HPDE6-E6E7 (cell line): ENCODE data around the gene MAD1L1.
"Not testable (repeated sequence)": the region's sequence is repeated elsewhere in the genome, so short reads cannot be mapped to it uniquely, and the experiment has no call there.

Experiments used
- DNase-seq: peaks from one replicate; pipeline ENCODE4 v3.0.0; 2011; ENCODE audit warnings: missing footprints; ENCODE audit errors: extremely low spot score

Gene MAD1L1

GRCh38 chr7:1864161-1864940 lies 368.4 kb downstream of the MAD1L1 start:
- no peak for DNase-seq

- DNase-seq = no peak
Measured at GRCh38 chr7:1863091-1863900, 369.4 kb downstream of the MAD1L1 start.

- no peak for DNase-seq
Measured at GRCh38 chr7:1862560-1862959, 370.2 kb downstream of the MAD1L1 start.

GRCh38 chr7:1861799-1862458 lies 370.8 kb downstream of the MAD1L1 start:
- DNase-seq = no peak

- not testable (repeated sequence) for DNase-seq
Measured at GRCh38 chr7:1860881-1861798, 371.6 kb downstream of the MAD1L1 start.

GRCh38 chr7:1859266-1860035 lies 373.3 kb downstream of the MAD1L1 start:
- no peak for DNase-seq

- DNase-seq = no peak
Measured at GRCh38 chr7:1858435-1859265, 374.1 kb downstream of the MAD1L1 start.

GRCh38 chr7:1857487-1858421 lies 375.0 kb downstream of the MAD1L1 start:
- DNase-seq = no peak

GRCh38 chr7:1856888-1857441 lies 375.8 kb downstream of the MAD1L1 start:
- no peak for DNase-seq

GRCh38 chr7:1856161-1856887 lies 376.4 kb downstream of the MAD1L1 start:
- no peak for DNase-seq

GRCh38 chr7:1855725-1856160 lies 377.0 kb downstream of the MAD1L1 start:
- no peak for DNase-seq

- DNase-seq = no peak
Measured at GRCh38 chr7:1854866-1855724, 377.6 kb downstream of the MAD1L1 start.

- DNase-seq = no peak
Measured at GRCh38 chr7:1853986-1854865, 378.5 kb downstream of the MAD1L1 start.

- no peak for DNase-seq
Measured at GRCh38 chr7:1853431-1853985, 379.2 kb downstream of the MAD1L1 start.
